ENCODE measurements around the gene CEL. TPM values are rescaled to one million over a fixed set of nuclear protein-coding genes. Genes with fewer than 3 reads are reported as not detected.

Gene CEL
- total RNA-seq, 1 donor from 2014 or later: not detected

- H3K27ac ChIP-seq (ENCODE audit: low read depth, low read length): no peak overlapping the region
- H3K4me1 ChIP-seq (ENCODE audit: control insufficient read depth in 3 of 3, insufficient read depth in 3 of 3, low read length in 3 of 3): peaks cover 2 to 9% (median 8%) of the 10 kb centered on the region in 3 donors
- H3K27me3 ChIP-seq (ENCODE audit: control insufficient read depth in 3 of 3, insufficient read depth in 3 of 3, low read length in 3 of 3): no peaks in the 10 kb centered on the region
- no peak overlapping the region for H3K9ac ChIP-seq (ENCODE audit: low read depth in 1 of 3, low read length in 3 of 3)
- no peak overlapping the region for H3K4me3 ChIP-seq (ENCODE audit: low read length in 3 of 3)
- no peaks in the 10 kb centered on the region for H3K9me3 ChIP-seq (ENCODE audit: control insufficient read depth in 3 of 3, low read length in 3 of 3)
- H3K36me3 ChIP-seq (ENCODE audit: control insufficient read depth in 3 of 3, insufficient read depth in 3 of 3, low read length in 3 of 3): peaks cover 71 to 73% (median 72%) of the 10 kb centered on the region in 3 donors
Measured at GRCh38 chr9:133107245-133107722, 45.5 kb downstream of the CEL start.

GRCh38 chr9:133107961-133108793 lies 46.4 kb downstream of the CEL start:
- no peak overlapping the region for H3K27ac ChIP-seq (ENCODE audit: low read depth, low read length)

GRCh38 chr9:133108794-133109641 lies 47.2 kb downstream of the CEL start:
- H3K4me1 ChIP-seq (ENCODE audit: control insufficient read depth in 3 of 3, insufficient read depth in 3 of 3, low read length in 3 of 3): peaks cover 19 to 22% (median 21%) of the 10 kb centered on the region in 3 donors
- H3K36me3 ChIP-seq (ENCODE audit: control insufficient read depth in 3 of 3, insufficient read depth in 3 of 3, low read length in 3 of 3): peaks cover 57 to 62% (median 59%) of the 10 kb centered on the region in 3 donors
- H3K27ac ChIP-seq (ENCODE audit: low read depth, low read length): no peak overlapping the region
- no peak overlapping the region for H3K4me3 ChIP-seq (ENCODE audit: low read length in 3 of 3)
- no peak overlapping the region for H3K9ac ChIP-seq (ENCODE audit: low read depth in 1 of 3, low read length in 3 of 3)
- no peaks in the 10 kb centered on the region for H3K27me3 ChIP-seq (ENCODE audit: control insufficient read depth in 3 of 3, insufficient read depth in 3 of 3, low read length in 3 of 3)
- H3K9me3 ChIP-seq (ENCODE audit: control insufficient read depth in 3 of 3, low read length in 3 of 3): no peaks in the 10 kb centered on the region

More at GRCh38 chr9:133107961-133108793, 46.4 kb downstream of the CEL start:
- H3K9me3 ChIP-seq (ENCODE audit: control insufficient read depth in 3 of 3, low read length in 3 of 3): no peaks in the 10 kb centered on the region
- no peak overlapping the region for H3K4me3 ChIP-seq (ENCODE audit: low read length in 3 of 3)
- H3K4me1 ChIP-seq (ENCODE audit: control insufficient read depth in 3 of 3, insufficient read depth in 3 of 3, low read length in 3 of 3): peaks cover 11 to 18% (median 17%) of the 10 kb centered on the region in 3 donors
- peaks cover 63 to 65% (median 63%) of the 10 kb centered on the region in 3 donors for H3K36me3 ChIP-seq (ENCODE audit: control insufficient read depth in 3 of 3, insufficient read depth in 3 of 3, low read length in 3 of 3)
- no peaks in the 10 kb centered on the region for H3K27me3 ChIP-seq (ENCODE audit: control insufficient read depth in 3 of 3, insufficient read depth in 3 of 3, low read length in 3 of 3)
- H3K9ac ChIP-seq (ENCODE audit: low read depth in 1 of 3, low read length in 3 of 3): no peak overlapping the region

GRCh38 chr9:133109931-133110650 lies 48.3 kb downstream of the CEL start:
- no peak overlapping the region for H3K27ac ChIP-seq (ENCODE audit: low read depth, low read length)
- no peak overlapping the region for H3K4me3 ChIP-seq (ENCODE audit: low read length in 3 of 3)
- no peaks in the 10 kb centered on the region for H3K9me3 ChIP-seq (ENCODE audit: control insufficient read depth in 3 of 3, low read length in 3 of 3)
- no peaks in the 10 kb centered on the region for H3K27me3 ChIP-seq (ENCODE audit: control insufficient read depth in 3 of 3, insufficient read depth in 3 of 3, low read length in 3 of 3)
- peaks cover 30 to 33% (median 32%) of the 10 kb centered on the region in 3 donors for H3K4me1 ChIP-seq (ENCODE audit: control insufficient read depth in 3 of 3, insufficient read depth in 3 of 3, low read length in 3 of 3)
- H3K36me3 ChIP-seq (ENCODE audit: control insufficient read depth in 3 of 3, insufficient read depth in 3 of 3, low read length in 3 of 3): peaks cover 49 to 56% (median 50%) of the 10 kb centered on the region in 3 donors
- no peak overlapping the region for H3K9ac ChIP-seq (ENCODE audit: low read depth in 1 of 3, low read length in 3 of 3)

- H3K9me3 ChIP-seq (ENCODE audit: control insufficient read depth in 3 of 3, low read length in 3 of 3): no peaks in the 10 kb centered on the region
- peaks cover 49 to 52% (median 52%) of the 10 kb centered on the region in 3 donors for H3K4me1 ChIP-seq (ENCODE audit: control insufficient read depth in 3 of 3, insufficient read depth in 3 of 3, low read length in 3 of 3)
- peak overlapping the region; percentile 87 for H3K27ac ChIP-seq (ENCODE audit: low read depth, low read length)
- no peak overlapping the region for H3K4me3 ChIP-seq (ENCODE audit: low read length in 3 of 3)
- no peaks in the 10 kb centered on the region for H3K27me3 ChIP-seq (ENCODE audit: control insufficient read depth in 3 of 3, insufficient read depth in 3 of 3, low read length in 3 of 3)
- H3K9ac ChIP-seq (ENCODE audit: low read depth in 1 of 3, low read length in 3 of 3): peak overlapping the region in 1 of 3 donors; percentile 81
- peaks cover 33 to 39% (median 36%) of the 10 kb centered on the region in 3 donors for H3K36me3 ChIP-seq (ENCODE audit: control insufficient read depth in 3 of 3, insufficient read depth in 3 of 3, low read length in 3 of 3)
Measured at GRCh38 chr9:133111808-133112662, 50.3 kb downstream of the CEL start.

GRCh38 chr9:133112663-133113026 lies 50.9 kb downstream of the CEL start:
- H3K9ac ChIP-seq (ENCODE audit: low read depth in 1 of 3, low read length in 3 of 3): peak overlapping the region; percentile 62 to 81 (median 63)
- H3K9me3 ChIP-seq (ENCODE audit: control insufficient read depth in 3 of 3, low read length in 3 of 3): no peaks in the 10 kb centered on the region
- H3K27ac ChIP-seq (ENCODE audit: low read depth, low read length): peak overlapping the region; percentile 87
- no peaks in the 10 kb centered on the region for H3K27me3 ChIP-seq (ENCODE audit: control insufficient read depth in 3 of 3, insufficient read depth in 3 of 3, low read length in 3 of 3)
- peaks cover 55 to 58% (median 58%) of the 10 kb centered on the region in 3 donors for H3K4me1 ChIP-seq (ENCODE audit: control insufficient read depth in 3 of 3, insufficient read depth in 3 of 3, low read length in 3 of 3)
- peaks cover 28 to 33% (median 30%) of the 10 kb centered on the region in 3 donors for H3K36me3 ChIP-seq (ENCODE audit: control insufficient read depth in 3 of 3, insufficient read depth in 3 of 3, low read length in 3 of 3)
- H3K4me3 ChIP-seq (ENCODE audit: low read length in 3 of 3): peak overlapping the region in 1 of 3 donors; percentile 17

- Histone ChIP-seq H3K27me3 (ENCODE audit: control insufficient read depth in 3 of 3, insufficient read depth in 3 of 3, low read length in 3 of 3) (no peaks in the 10 kb centered on the region), H3K36me3 (ENCODE audit: control insufficient read depth in 3 of 3, insufficient read depth in 3 of 3, low read length in 3 of 3) (peaks cover 21 to 27% (median 22%) of the 10 kb centered on the region in 3 donors), H3K4me1 (ENCODE audit: control insufficient read depth in 3 of 3, insufficient read depth in 3 of 3, low read length in 3 of 3) (peaks cover 62 to 66% (median 65%) of the 10 kb centered on the region in 3 donors), H3K4me3 (ENCODE audit: low read length in 3 of 3) (peak overlapping the region in 2 of 3 donors; percentile 26 to 35), H3K9ac (ENCODE audit: low read depth in 1 of 3, low read length in 3 of 3) (peak overlapping the region; percentile 62 to 81 (median 63)), H3K9me3 (ENCODE audit: control insufficient read depth in 3 of 3, low read length in 3 of 3) (no peaks in the 10 kb centered on the region), H3K27ac (ENCODE audit: low read depth, low read length) (peak overlapping the region; percentile 87)
Measured at GRCh38 chr9:133113163-133113948, 51.6 kb downstream of the CEL start.

Data from skeletal muscle tissue (tissue), 4 donors.